HG02763 (cell line): ENCODE data around the gene TTC39B.
"Not testable (repeated sequence)": the region's sequence is repeated elsewhere in the genome, so short reads cannot be mapped to it uniquely, and the experiment has no call there.

ENCODE experiments used
- ATAC-seq: cut with Tn5 transposase; IDR thresholded peaks from one replicate; pipeline ENCODE4 v1.9.1; 2021; ENCODE audit warnings: mild to moderate bottlenecking, moderate library complexity; ENCODE audit not compliant: unreplicated experiment

The TTC39B gene

DNA sequence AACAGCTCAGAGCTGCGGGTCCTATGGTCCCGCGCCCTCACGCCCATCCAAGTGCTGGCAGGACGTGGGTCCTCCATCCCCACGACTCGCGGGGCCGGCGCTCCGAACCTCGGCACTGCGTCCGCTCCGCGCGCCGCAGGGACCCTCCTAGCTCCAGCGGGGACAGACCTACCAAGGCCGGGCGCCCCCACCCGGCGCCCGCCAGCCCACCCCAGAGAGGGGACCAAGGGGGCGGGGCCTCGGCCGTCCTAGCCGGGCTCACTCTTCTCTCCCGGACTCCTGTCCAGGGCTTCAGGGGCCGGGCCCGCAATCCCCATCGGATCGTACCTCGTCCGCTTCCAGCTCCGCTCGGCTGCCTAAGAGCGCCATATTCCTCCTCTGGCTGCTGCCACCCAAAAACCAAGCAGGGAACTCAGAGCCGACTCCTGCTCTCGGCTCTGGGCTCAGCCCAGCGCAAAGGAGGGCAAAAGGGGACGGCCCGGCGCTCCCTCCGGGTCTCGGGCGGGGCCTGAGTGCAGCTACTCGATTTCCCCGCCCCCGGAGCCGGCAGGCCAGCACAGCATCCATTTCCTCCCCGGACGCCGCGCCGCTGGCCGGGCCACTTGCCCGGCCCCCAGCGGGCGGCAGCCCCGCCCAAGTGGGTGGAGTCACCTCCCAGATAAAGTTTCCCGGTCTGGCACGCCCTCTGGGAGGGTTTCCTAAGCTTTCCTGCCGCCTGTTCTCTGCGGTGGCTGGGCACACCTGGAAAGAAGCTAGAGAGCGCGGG, at the start of gene TTC39B:
Gene TTC39B (minus strand): TSS at position 460 of the 766 bp plus-strand sequence. CDS start 91 bp downstream, at position 369.
- peak; percentile 96 for ATAC-seq

DNA sequence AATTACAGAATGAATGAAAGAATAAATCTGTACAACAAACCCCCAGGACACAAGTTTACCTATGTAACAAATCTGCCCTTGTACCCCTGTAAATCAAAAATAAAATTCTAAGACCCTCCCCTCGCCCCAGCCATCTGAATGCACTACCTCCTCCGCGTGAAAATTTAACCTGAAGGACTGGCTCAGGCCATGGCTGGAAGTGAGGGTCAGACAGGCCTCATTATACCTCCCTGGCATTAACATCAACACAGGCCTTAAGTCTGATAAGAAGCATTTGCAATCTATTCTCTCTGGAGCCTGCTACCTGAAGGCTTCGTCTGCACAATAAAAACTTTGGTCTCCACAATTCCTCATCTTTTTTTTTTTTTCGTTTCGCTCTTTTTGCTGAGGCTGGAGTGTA, 48.7 kb upstream of the TTC39B start:
- no peak for ATAC-seq

DNA sequence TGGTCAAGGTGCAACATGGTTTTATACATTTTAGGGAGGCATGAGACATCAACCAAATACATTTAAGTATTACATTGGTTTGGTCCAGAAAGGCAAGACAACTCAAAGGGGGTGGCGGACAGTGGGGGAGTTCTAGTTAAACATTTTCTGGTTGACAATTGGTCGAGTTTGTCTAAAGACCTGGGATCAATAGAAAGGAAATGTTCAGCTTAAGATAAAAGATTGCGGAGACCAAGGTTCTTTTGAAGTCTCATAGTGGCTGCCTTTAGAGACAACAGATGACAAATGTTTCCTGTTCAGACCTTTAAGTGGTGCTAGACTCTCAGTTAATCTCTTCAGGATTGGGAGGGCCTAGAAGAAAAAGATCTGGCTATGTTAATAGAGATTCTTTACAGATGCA, 47.7 kb upstream of the TTC39B start:
- ATAC-seq, result no peak

DNA sequence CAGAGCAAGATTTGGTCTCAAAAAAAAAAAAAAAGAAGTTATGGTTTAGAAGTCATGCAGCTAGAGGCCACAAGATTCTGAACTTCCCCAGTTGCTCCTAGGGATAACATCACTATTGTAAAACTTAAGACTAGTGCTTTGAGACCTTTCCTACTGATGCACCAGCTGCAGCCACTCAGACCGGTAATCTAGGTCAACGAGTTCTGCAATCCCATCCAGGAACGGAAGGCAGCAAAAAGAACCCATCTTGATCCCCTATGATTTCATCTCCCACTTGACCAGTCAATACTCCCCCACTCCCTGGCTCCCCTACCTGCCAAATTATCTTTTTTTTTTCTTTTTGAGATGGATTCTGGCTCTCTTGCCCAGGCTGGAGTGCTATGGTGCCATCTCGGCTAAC, 46.9 kb upstream of the TTC39B start:
- ATAC-seq, result no peak

- no peak for ATAC-seq
These were observed 45.3 kb upstream of the TTC39B start for GRCh38 chr9:15352306-15352705.

GRCh38 chr9:15349892-15350761, 43.1 kb upstream of the TTC39B start:
- no peak for ATAC-seq

- ATAC-seq, result no peak
These were observed 39.8 kb upstream of the TTC39B start for GRCh38 chr9:15346837-15347236.

GRCh38 chr9:15344191-15344590, 37.2 kb upstream of the TTC39B start:
- ATAC-seq, result no peak

DNA sequence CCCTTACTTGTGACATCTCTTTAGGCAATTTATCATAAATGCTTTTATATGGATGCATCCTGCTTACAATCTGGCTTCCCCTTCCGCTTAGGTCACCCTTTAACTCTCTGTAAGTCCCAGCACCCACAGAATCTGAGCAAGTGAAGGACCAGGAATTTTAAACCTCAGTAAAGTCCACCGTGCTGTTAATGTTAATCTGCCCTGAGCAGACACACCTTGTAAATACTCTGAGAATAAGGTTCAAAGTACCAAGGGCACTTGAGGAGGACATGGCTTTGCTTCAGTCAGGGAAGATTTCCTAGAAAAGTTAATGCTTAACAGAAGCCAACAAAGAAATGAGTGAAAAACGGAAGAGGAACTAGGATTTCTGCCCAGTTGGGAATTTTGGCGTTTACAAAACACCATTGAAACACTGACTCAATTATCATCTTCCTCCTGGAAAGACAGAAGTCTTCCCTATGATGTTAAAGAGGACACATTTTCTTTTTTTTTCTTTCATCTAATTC, 26.4 kb upstream of the TTC39B start:
- ATAC-seq, result no peak

DNA sequence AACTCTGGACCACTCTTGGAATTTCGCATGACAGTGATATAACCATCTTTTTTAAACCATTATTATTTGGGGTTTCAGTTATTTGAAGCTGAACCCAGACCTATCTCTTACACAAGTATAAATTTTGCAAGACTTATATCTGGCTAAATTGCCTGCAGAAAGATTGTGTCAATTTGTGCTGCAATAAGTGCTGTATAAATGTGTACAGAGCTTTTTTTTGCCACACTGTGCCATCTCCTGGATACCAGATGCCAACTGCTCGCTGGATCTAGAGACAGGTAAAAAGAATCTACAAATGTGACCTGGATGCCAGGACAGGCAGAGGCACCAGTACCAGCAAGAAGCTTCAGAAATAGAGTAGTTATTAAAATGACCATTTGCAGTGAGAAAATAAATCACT, 25.9 kb upstream of the TTC39B start:
- no peak for ATAC-seq

DNA sequence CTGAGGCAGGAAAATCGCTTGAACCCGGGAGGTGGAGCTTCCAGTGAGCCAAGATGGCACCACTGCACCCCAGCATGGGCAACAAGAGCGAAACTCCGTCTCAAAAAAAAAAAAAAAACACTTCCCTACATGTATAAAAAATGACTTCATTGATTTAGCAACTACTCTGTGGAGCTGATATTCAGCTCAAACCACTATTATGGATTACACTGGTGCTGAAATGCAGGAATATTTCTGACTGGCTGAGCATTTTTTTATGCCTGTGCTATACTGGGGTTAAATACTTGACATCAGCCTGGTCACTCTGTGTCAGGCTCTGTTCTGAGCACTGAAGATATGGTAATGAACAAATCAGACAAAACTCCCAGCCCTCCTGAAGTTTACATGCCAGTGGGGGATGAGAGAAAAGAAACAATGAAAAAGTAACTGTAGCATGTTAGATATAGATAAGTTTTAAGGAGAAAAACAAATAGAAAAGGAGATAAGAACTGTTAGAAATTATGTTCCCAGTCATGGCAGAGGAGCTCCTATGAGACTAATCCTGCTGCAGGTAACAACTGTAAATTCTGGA, 22.6 kb upstream of the TTC39B start:
- no peak for ATAC-seq

DNA sequence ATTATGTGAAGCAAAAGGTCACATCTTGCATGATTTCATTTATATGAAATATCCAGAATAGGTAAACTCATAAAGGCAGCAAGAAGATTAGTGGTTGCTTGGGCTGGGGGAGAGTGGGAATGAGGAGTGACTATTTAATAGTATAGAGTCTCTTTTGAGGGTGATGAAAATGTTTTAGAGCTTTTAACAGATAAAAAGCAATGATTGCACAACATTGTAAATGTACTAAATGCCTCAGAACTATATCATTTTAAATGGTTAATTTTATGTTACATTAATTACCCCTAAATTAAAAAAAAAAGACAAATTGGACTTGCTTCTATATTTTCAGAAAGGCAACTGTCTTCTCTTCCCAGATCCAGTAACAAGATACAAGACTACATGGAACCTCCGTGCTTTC, 21.9 kb upstream of the TTC39B start:
- no peak for ATAC-seq

GRCh38 chr9:15322695-15323094, 15.7 kb upstream of the TTC39B start:
- ATAC-seq, result not testable (repeated sequence)

DNA sequence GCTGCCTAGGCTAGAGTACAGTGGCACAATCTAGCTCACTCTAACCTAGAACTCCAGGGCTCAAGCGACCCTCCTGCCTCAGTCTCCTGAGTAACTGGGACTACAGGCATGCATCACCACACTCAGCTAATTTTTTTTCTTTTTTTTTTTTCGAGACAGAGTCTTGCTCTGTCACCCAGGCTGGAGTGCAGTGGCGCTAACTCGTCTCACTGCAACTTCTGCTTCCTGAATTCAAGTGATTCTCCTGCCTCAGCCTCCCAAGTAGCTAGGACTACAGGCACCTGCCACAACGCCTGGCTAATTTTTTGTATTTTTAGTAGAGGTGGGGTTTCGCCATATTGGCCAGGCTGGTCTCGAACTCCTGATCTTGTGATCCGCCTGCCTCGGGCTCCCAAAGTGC, 12.6 kb upstream of the TTC39B start:
- not testable (repeated sequence) for ATAC-seq

GRCh38 chr9:15317836-15318235, 10.8 kb upstream of the TTC39B start:
- no peak for ATAC-seq

GRCh38 chr9:15311607-15312006, 4.6 kb upstream of the TTC39B start:
- no peak for ATAC-seq

GRCh38 chr9:15310107-15310850, 3.3 kb upstream of the TTC39B start:
- ATAC-seq, result no peak

GRCh38 chr9:15308511-15308910, 1.5 kb upstream of the TTC39B start:
- ATAC-seq, result no peak

GRCh38 chr9:15307523-15307841, 466 bp upstream of the TTC39B start:
- ATAC-seq, result peak; percentile 22

- ATAC-seq, result no peak
These were observed 804 bp downstream of the TTC39B start for GRCh38 chr9:15306068-15306756.
